CD14-positive monocyte (primary cell): ENCODE measurements around the gene MPHOSPH6. TPM values are rescaled to one million over a fixed set of nuclear protein-coding genes. Genes with fewer than 3 reads are reported as not detected.
"Not testable (repeated sequence)": the region's sequence is repeated elsewhere in the genome, so short reads cannot be mapped to it uniquely, and the experiment has no call there.

Experiments
- DNase-seq, 3 donors: peaks; one replicate each; pipeline ENCODE4 v3.0.0-alpha.2; 2011 to 2022
- H2AFZ ChIP-seq: 2 replicates; pipeline ENCODE4 v1.6.0; 2012; ENCODE audit warnings: mild to moderate bottlenecking, low read depth, low read length, inconsistent platforms; ENCODE audit not compliant: insufficient read depth, poor library complexity, severe bottlenecking
- H3K27ac ChIP-seq, 2 donors: 1 replicate in 1 of 2; 2 replicates in 1 of 2; pipeline ENCODE4 v1.5.1; 2012 to 2013; ENCODE audit warnings: low read length in 2 of 2, control low read depth in 1 of 2, inconsistent platforms in 1 of 2, low read depth in 1 of 2, mild to moderate bottlenecking in 1 of 2
- H3K27me3 ChIP-seq, 2 donors: one replicate each; pipeline versions ENCODE4 v1.6.0 to v1.6.1; 2011 to 2013; ENCODE audit warnings: low read length in 2 of 2; ENCODE audit not compliant: control insufficient read depth in 2 of 2, insufficient read depth in 2 of 2
- H3K36me3 ChIP-seq, 2 donors: replicated peaks in 1 of 2; 1 replicate in 1 of 2; 2 replicates in 1 of 2; pipeline versions ENCODE4 v1.5.1 to v1.6.1; 2012 to 2013; ENCODE audit warnings: low read length in 2 of 2, control low read depth in 1 of 2, inconsistent platforms in 1 of 2, mild to moderate bottlenecking in 1 of 2; ENCODE audit not compliant: insufficient read depth in 2 of 2, control insufficient read depth in 1 of 2
- H3K4me1 ChIP-seq, 2 donors: 1 replicate in 1 of 2; 2 replicates in 1 of 2; pipeline versions ENCODE4 v1.5.1 to v1.6.1; 2012 to 2013; ENCODE audit warnings: low read length in 2 of 2, control low read depth in 1 of 2, inconsistent platforms in 1 of 2, mild to moderate bottlenecking in 1 of 2, moderate library complexity in 1 of 2; ENCODE audit not compliant: insufficient read depth in 2 of 2, control insufficient read depth in 1 of 2
- H3K4me2 ChIP-seq: replicated peaks from 2 replicates; pipeline ENCODE3; 2012; ENCODE audit warnings: low read length, moderate library complexity, mild to moderate bottlenecking; ENCODE audit not compliant: poor library complexity, severe bottlenecking; ENCODE audit errors: extremely low read depth
- H3K4me3 ChIP-seq, 3 experiments: fragments of 200-600 bp in 1 of 3; sonication (generic) in 1 of 3; replicated peaks in 1 of 3; 1 replicate in 2 of 3; 2 replicates in 1 of 3; pipeline ENCODE4 v1.5.1; 2011 to 2013; ENCODE audit warnings: low read length in 3 of 3, mild to moderate bottlenecking in 3 of 3, control low read depth in 2 of 3, low read depth in 2 of 3, inconsistent platforms in 1 of 3, moderate library complexity in 1 of 3
- H3K79me2 ChIP-seq: 2 replicates; pipeline ENCODE4 v1.6.0; 2012; ENCODE audit warnings: mild to moderate bottlenecking, control low read depth, inconsistent platforms, low read length, moderate library complexity; ENCODE audit not compliant: insufficient read depth
- H3K9ac ChIP-seq: 2 replicates; pipeline ENCODE4 v1.6.0; 2017; ENCODE audit warnings: low read length, mild to moderate bottlenecking; ENCODE audit not compliant: insufficient read depth, poor library complexity, severe bottlenecking
- H3K9me3 ChIP-seq, 2 donors: replicated peaks in 1 of 2; 1 replicate in 1 of 2; 2 replicates in 1 of 2; pipeline versions ENCODE4 v1.5.1 to v1.6.1; 2012 to 2013; ENCODE audit warnings: low read length in 2 of 2, control low read depth in 1 of 2; ENCODE audit not compliant: control insufficient read depth in 1 of 2, insufficient read depth in 1 of 2
- H4K20me1 ChIP-seq: 2 replicates; pipeline ENCODE4 v1.6.0; 2012; ENCODE audit warnings: mild to moderate bottlenecking, low read length, control low read depth, moderate library complexity; ENCODE audit not compliant: insufficient read depth
- H3K27ac Mint-ChIP-seq, 7 donors: one replicate each; pipeline ENCODE4 v1.8.0; 2020; ENCODE audit warnings: mild to moderate bottlenecking in 7 of 7, mixed read lengths in 7 of 7, moderate library complexity in 6 of 7, inconsistent platforms in 2 of 7
- H3K27me3 Mint-ChIP-seq, 3 donors: one replicate each; pipeline ENCODE4 v1.8.0; 2021 to 2022; ENCODE audit warnings: low read depth in 3 of 3, mild to moderate bottlenecking in 3 of 3, mixed read lengths in 3 of 3, moderate library complexity in 3 of 3, inconsistent platforms in 1 of 3
- H3K36me3 Mint-ChIP-seq, 2 donors: one replicate each; pipeline ENCODE4 v1.8.0; 2020; ENCODE audit warnings: mixed read lengths in 2 of 2, inconsistent platforms in 1 of 2, mild to moderate bottlenecking in 1 of 2
- H3K4me1 Mint-ChIP-seq: one replicate; pipeline ENCODE4 v1.8.0; 2020; ENCODE audit warnings: mild to moderate bottlenecking, mixed read lengths
- H3K4me3 Mint-ChIP-seq, 2 donors: one replicate each; pipeline ENCODE4 v1.8.0; 2020; ENCODE audit warnings: mild to moderate bottlenecking in 2 of 2, mixed read lengths in 2 of 2, moderate library complexity in 1 of 2
- H3K9me3 Mint-ChIP-seq, 7 donors: one replicate each; pipeline ENCODE4 v1.8.0; 2020 to 2022; ENCODE audit warnings: mixed read lengths in 7 of 7, mild to moderate bottlenecking in 6 of 7, moderate library complexity in 6 of 7, inconsistent platforms in 2 of 7
- WGBS: methylation state at CpG from one replicate; pipeline ENCODE4 v1.1.5; 2013; ENCODE audit warnings: missing lambda C conversion rate; ENCODE audit not compliant: insufficient coverage; 5-methylcytosine and 5-hydroxymethylcytosine counted together
- intact Hi-C, 2 donors: fragments of 100-400 bp; cut with micrococcal nuclease; formaldehyde crosslinking; loops; one replicate each; pipeline versions ENCODE4 v1.15.0 to v1.15.1; 2023
- polyA plus RNA-seq, 3 donors: library from polyadenylated mRNA; depleted of rRNA in 1 of 3; unstranded in 2 of 3; stranded (reverse) in 1 of 3; fragments of 300-500 nt in 2 of 3; fragments of >200 nt in 1 of 3; fragmentation: Illumina TruSeq in 2 of 3; gene quantifications; 1 replicate in 2 of 3; 2 replicates in 1 of 3; pipeline ENCODE4 v1.2.3, GENCODE V29; 2012 to 2021
- TF ChIP-seq, protein P1 (sequence below): fragments of 200-600 bp; IDR thresholded peaks from one replicate; pipeline ENCODE4 v1.8.0; 2022; ENCODE audit warnings: antibody characterized with exemption, mild to moderate bottlenecking

The MPHOSPH6 gene
- polyA plus RNA-seq, 3 donors, result 8.6 to 37.6 (median 20.2) TPM

DNA sequence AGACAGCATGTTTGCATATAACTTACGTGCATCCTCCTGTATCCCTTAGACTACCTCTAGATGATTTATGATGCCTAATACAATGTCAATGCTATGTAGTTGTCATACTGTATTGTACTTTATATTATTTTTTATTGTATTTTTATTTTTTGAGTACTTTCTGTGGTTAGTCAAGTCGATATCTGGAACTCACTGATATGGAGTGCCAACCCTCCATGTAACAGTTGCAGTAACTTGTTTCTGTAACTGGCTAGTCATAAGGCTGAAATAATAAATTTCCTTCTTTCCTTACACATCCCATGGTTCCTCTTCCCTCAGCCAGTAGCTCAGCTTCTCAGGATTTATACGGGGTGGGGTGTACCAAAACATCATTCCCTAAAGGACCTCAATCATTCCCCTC is 23.5 kb downstream of the MPHOSPH6 start:
- no peaks in the 10 kb centered on the region for H3K27me3 ChIP-seq
- no peaks in the 10 kb centered on the region for H3K4me1 ChIP-seq
- H3K9ac ChIP-seq, result no peak overlapping the region
- H3K4me3 ChIP-seq, result no peak overlapping the region
- no peak overlapping the region for H2AFZ ChIP-seq
- no peak for DNase-seq
- H3K4me2 ChIP-seq, result no peak overlapping the region
- H3K9me3 ChIP-seq, result no peaks in the 10 kb centered on the region
- H3K27ac ChIP-seq, result peak overlapping the region in 1 of 2 donors; percentile 18
- Mint-ChIP-seq H3K4me3 (no peak overlapping the region), H3K9me3 (peaks cover 0 to 3% (median 0%) of the 10 kb centered on the region in 7 donors), H3K27ac (peak overlapping the region in 4 of 7 donors; percentile 38 to 67 (median 54)), H3K36me3 (peaks cover 38 to 49% of the 10 kb centered on the region in 2 donors), H3K27me3 (peaks cover 0 to 2% (median 0%) of the 10 kb centered on the region in 3 donors), H3K4me1 (no peaks in the 10 kb centered on the region)
- no CpG with 5 or more reads among the region's 3 CpGs for WGBS
- intact Hi-C loops, result no loop called here
- no peaks in the 10 kb centered on the region for H3K79me2 ChIP-seq
- H3K36me3 ChIP-seq, result peaks cover 34 to 50% of the 10 kb centered on the region in 2 donors
- no peaks in the 10 kb centered on the region for H4K20me1 ChIP-seq
- TF ChIP-seq, protein P1, sequence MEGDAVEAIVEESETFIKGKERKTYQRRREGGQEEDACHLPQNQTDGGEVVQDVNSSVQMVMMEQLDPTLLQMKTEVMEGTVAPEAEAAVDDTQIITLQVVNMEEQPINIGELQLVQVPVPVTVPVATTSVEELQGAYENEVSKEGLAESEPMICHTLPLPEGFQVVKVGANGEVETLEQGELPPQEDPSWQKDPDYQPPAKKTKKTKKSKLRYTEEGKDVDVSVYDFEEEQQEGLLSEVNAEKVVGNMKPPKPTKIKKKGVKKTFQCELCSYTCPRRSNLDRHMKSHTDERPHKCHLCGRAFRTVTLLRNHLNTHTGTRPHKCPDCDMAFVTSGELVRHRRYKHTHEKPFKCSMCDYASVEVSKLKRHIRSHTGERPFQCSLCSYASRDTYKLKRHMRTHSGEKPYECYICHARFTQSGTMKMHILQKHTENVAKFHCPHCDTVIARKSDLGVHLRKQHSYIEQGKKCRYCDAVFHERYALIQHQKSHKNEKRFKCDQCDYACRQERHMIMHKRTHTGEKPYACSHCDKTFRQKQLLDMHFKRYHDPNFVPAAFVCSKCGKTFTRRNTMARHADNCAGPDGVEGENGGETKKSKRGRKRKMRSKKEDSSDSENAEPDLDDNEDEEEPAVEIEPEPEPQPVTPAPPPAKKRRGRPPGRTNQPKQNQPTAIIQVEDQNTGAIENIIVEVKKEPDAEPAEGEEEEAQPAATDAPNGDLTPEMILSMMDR, result no peak

DNA sequence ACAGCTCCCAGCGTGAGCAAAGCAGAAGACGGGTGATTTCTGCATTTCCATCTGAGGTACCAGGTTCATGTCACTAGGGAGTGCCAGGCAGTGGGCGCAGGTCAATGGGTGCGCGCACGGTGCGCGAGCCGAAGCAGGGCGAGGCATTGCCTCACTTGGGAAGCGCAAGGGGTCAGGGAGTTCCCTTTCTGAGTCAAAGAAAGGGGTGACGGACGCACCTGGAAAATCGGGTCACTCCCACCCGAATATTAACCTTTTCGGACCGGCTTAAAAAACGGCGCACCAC is 30.8 kb downstream of the MPHOSPH6 start:
- H2AFZ ChIP-seq, H3K9me3 Mint-ChIP-seq, H3K9ac ChIP-seq, H3K9me3 ChIP-seq, H3K36me3 ChIP-seq, intact Hi-C loops, H3K4me2 ChIP-seq, H3K27me3 ChIP-seq, DNase-seq, H3K79me2 ChIP-seq, H3K4me1 Mint-ChIP-seq, H4K20me1 ChIP-seq, H3K27me3 Mint-ChIP-seq, H3K27ac ChIP-seq, H3K4me1 ChIP-seq, H3K4me3 ChIP-seq: not testable (repeated sequence)
- peak overlapping the region in 1 of 2 donors; percentile 48 for H3K4me3 Mint-ChIP-seq
- H3K36me3 Mint-ChIP-seq, result peaks cover 14% of the 10 kb centered on the region in 2 donors
- peak overlapping the region in 1 of 7 donors; percentile 48 for H3K27ac Mint-ChIP-seq
- 98% methylated on average over 11 of the region's 19 CpGs for WGBS
